Stimulated activated CD4-positive, alpha-beta T cell treated with anti-CD3 and anti-CD28 coated beads, TNF-alpha, amount 100 ng/mL, for 24 hours (primary cell): Measurements from ENCODE around the gene HTT-AS.
"Not testable (repeated sequence)": the region's sequence is repeated elsewhere in the genome, so short reads cannot be mapped to it uniquely, and the experiment has no call there.

Experiments
- DNase-seq, 3 experiments: peaks; one replicate each; pipeline ENCODE4 v3.0.0-alpha.2; 2020; ENCODE audit warnings: low read depth in 3 of 3

HTT-AS gene

DNA sequence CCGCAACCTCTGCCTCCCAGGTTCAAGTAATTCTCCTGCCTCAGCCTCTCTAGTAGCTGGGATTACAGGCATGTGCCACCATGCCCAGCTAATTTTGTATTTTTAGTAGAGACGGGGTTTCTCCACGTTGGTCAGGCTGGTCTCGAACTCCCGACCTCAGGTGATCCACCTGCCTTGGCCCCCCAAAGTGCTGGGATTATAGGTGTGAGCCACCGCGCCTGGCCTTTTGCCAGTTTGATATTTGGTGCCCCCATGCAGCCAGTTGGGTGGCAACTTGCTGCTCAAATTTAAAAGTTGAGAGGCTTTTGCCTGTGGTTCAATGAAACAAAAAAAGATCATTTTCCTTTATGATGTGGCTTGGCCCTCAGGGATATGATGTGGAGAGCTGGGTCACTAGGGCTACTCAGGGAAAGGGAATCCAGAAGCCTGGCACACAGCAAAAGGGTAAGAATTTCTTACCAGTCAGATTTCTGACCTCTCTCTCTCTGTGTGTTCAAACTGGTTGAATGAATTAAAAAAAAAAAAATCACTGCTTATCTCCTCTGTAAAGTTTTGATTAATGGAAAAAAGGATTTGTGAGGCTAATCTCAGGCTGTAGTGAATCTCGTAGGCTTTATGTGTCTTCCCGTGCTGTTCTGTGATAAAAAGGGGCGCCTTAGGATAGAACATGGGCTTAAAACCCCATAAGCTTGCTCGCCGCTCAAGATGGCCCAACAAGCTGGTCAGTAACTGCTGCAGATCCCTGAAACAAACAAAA lies 23.0 kb downstream of the HTT-AS start:
- DNase-seq, result not testable (repeated sequence)

GRCh38 chr4:3047464-3048286 lies 26.7 kb downstream of the HTT-AS start:
- DNase-seq, result peak; percentile 38 to 78 (median 49)

DNA sequence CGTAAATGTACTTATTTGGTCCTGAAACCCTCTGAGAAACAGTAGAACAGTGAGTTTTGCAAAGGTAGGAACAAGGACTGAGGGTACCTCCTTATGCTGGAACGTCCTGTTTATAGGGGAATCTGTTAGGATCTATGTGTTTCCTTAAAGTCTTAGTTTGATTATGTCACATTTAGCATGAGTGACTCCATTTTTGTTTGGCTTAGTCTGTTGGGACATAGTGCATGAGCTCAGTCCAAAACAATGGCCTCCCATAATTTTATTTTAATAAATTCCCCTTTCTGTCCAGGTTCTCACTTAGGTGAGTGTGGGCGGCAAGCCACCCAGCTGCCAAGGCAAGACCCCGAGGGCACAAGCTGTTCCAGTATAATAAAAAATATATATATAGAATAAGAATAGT lies 27.7 kb downstream of the HTT-AS start:
- DNase-seq, result no peak

DNA sequence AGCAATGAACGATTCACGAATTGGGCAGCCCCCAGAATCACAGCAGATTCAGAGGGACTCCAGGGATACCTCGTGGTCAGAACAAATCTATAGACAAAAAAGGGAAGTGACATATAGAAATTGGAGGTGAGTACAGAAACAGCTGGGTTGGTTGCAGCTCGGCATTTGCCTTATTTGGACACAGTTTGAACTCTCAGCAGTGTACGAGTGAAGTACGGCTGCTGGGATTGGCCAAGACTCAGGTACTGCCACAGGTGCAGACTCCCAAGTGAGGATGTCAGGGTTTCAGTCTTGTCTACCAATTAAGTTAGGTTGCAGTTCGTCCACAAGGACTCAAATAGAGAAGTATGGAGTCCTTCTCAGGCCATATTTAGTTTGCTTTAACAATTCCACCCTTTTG lies 28.2 kb downstream of the HTT-AS start:
- DNase-seq, result no peak

DNA sequence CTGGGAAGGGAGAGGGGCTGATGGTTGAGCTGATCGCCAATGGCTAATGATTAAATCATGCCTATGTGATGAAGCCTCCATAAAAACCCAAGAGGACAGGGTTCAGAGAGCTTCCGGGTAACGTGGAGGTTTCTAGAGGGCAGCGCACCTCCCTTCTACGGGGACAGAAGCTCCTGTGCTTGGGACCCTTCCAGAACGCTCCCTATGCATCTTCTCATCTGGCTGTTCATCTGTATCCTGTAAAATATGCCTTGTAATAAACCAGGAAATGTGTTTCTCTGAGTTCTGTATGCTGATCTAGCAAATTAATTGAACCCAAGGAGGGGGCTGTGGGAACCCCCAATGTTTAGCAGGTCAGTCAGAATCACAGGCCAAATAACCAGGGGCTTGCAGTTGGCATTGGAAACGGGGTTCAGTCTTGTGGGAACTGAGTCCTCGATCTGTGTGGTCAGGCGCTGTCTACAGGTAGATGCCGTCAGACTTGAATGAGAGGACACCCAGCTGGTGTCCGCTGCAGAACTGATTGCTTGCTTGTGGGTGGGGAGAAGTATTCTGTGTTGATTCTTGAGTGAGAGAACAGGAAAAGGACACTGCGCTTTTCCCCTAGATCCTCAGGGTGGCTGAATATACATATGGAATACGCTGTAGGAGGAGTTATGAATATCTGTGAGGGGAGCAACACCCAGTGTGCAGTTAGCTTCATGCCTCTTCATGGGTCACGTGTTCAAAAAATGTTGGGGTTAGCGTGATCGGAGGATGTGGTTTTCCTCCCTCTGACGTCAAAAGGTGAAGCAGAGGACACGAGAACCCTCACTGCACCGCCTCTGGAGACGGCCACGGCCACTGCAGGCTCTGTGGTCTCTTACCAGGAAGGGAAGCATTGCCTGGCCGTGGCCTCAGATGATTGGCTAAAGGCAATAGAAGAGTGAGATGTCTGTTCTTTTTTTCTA lies 29.2 kb downstream of the HTT-AS start:
- peak; percentile 12 to 48 (median 41) for DNase-seq

DNA sequence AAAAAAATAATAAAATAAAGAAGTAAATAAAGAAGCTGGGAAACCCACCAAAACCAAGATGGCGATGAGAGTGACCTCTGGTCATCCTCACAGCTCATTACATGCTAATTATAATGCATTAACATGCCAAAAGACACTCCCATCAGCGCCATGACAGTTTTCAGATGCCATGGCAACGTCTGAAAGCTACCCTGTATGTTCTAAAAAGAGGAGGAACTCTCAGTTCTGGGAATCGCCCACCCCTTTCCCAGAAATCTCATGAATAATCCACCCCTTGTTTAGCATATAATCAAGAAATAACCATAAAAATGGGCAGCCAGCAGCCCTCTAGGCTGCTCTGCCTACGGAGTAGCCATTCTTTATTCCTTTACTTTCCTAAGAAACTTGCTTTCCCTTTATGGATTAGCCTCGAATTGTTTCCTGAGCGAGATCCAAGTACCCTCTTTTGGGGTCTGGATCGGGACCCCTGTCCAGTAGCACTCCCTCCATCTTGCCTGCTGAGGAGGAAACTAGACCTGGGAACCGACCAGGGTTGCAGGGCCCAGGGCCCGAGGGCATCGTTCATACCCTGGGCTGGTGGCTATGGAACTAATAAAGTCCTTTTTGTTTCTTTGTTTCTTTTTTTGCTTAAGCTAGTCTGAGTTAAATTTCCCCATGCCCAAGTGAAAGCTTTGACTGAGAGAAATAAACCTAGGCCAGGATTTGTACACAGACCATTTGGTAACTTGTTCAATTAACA lies 30.9 kb downstream of the HTT-AS start:
- no peak for DNase-seq

- DNase-seq, result no peak
Measured at GRCh38 chr4:3042226-3042625, 32.1 kb downstream of the HTT-AS start.

DNA sequence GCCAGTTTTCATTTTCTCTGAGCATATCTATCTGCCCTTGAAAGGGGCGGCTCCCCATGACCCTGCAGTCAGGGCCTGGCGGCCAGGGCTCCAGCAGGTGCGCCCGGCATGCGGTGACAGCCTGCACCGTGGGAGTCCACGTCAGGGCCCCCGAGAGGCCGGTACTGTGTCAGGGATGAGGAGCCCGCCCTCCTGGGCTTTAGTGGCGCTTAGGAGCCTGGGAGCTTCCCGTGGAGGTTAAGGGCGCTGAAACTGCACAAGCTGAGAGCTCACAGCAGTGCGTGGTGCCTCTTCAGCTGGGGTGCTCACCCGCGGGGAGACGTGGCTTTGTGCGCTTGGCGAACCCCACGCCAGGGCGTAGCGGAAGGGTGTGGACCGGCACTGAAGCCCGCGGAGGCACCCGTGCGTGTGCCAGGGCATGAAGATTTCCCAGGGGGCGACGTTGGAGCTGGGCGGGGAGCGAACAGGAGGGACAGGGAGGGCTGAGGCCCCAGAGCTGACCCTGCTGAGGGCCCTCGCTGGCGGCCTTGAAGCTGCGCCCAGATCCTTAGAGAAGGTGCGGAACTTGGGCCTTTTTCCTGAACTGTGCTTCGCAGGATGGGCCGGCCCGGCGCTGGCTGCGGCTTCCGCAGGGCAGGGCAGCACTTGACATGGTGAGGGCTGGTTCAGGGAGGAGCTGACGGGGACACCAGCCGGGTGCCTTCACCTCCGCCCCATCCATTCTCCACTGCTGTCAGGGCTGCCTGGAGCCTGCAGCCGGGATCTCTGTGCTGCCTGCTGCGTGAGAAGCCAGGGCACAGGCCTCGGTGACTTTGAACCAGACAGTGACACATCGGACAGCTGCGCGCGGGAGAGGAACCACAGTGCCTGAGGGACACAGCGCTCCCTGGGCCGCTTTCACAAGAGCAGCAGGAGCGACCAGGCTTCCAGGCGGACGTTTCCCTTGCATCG lies 32.9 kb downstream of the HTT-AS start:
- DNase-seq, result peak in 2 of 3 experiments; percentile 9 to 38

DNA sequence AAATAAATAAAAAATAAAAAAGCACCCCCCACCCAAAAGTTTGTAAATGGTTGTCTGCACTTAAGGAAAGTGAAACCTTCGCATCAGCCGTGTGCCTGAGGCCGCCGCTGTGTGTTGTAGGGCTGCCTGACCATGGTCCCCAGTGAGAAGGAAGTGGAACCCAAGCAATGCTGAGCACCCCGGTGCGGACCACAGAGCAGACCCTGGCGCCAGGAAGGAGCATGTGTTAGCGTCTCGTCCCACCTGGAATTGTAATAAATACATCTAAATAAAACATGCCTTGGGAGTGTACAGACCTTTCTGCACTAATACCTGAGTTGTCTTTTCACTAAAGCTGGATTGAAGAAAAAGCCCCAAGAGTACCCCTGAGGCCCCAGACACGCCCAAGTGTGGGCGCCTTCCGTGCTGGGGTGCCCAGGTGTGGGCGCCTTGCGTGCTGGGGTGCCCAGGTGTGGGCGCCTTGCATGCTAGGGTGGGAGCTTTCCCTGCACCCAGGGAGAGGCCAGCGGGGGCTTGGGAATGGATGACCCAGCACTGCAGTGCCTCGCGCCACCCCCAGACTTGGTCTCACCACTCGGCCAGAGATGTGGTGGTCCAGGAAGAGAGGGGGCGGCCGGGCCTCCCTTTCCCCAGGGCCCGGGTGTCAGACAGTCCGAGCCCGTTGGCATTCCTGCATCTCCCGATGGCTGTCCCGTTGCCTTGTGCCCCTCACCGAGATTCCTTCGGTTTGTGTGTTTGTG lies 33.7 kb downstream of the HTT-AS start:
- no peak for DNase-seq

DNA sequence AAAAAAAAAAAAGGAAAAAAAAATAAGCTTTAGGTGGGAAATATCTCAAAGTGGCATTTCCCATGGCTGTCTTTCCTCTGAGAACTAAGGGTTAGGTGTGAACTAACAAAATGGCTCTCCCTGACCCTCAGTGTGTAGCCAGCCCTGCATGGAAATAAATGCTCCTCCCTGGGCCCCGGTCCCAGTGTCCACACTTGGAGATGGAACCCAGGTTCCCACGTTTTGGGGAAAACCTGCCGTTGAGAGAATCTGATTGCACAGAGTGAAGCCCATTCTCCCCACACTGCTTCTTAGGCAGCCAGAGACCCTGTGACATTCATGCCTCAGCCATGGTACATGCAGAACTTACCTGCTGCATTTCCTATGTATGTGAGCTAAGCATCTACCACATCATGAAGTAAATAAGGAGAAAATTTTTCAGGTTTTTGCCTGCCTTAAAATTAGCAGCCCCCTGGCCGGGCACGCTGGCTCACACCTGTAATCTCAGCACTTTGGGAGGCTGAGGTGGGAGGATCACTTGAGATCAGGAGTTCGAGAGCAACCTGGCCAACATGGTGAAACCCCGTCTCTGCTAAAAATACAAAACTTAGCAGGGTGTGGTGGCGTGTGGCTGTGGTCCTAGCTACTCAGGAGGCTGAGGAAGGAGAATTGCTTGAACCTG lies 34.5 kb downstream of the HTT-AS start:
- DNase-seq, result no peak

- no peak for DNase-seq
Measured at GRCh38 chr4:3037957-3038461, 36.3 kb downstream of the HTT-AS start.

GRCh38 chr4:3036131-3036952 lies 38.0 kb downstream of the HTT-AS start:
- no peak for DNase-seq

- DNase-seq, result no peak
Measured at GRCh38 chr4:3035674-3036073, 38.7 kb downstream of the HTT-AS start.

DNA sequence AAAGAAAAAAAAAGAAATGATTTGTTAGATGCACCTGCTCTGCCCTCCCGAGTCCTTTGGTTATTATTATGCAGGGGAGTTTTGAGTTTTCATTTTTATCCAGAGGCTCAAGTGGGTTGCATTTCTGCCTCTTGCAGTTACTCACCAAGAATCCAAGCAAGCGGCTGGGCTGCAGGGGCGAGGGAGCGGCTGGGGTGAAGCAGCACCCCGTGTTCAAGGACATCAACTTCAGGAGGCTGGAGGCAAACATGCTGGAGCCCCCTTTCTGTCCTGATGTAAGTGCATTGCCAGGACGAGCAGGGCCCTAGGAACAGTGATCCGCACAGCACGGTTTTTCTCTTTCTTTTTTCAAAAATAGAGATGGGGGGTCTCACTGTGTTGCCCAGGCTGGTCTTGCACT lies 39.1 kb downstream of the HTT-AS start:
- DNase-seq, result no peak

- DNase-seq, result no peak
Measured at GRCh38 chr4:3034231-3034630, 40.1 kb downstream of the HTT-AS start.

DNA sequence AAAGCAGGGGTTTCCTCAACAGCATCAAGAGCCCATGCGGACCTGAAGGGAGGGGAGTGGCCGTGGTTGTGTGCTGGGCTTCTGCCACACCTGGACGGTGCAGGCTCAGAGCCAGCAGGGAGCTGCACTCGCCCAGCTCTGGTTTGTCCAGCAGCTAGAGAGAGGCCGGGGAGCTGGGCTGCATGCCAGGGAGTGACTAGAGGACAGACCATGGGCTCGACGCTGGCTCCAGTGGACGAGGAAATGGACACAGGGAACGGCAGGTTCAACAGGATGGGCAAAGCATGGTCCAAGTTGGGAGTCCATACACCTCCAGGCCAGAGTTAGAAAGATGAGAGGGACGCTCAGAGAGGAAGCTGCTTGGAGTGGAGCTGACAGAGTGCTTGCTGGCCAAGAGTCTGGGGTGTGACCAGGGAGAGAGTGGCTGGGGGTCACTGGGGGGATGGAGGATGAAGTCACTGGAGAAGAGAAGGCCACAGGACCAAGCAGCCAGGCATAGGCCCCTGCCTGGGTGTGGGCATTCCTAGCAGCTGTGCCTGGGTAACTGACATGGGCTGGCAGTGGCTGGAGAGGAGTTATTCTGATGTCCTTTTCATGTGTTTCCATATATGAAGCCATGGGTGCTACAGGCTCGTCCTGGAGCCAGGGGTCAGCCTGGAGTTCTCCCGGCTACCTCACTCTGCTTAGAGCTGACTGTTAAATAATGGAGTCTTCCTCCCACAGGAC lies 42.8 kb downstream of the HTT-AS start:
- DNase-seq, result no peak
